SK-N-SH (cell line): ENCODE data around the gene FA2H. TPM values are rescaled to one million over a fixed set of nuclear protein-coding genes. Genes with fewer than 3 reads are reported as not detected.

Experiments
- CTCF ChIA-PET: fragments of 300-600, 350-600 bp; formaldehyde crosslinking; extraction: SDS; loops from one replicate; lab custom pipeline; 2021; lab: Yijun Ruan, JAX
- POLR2A ChIA-PET: fragments of 350-600 bp; sonication (Branson Sonifier 250); formaldehyde crosslinking; extraction: SDS; loops from one replicate; lab custom pipeline; 2020; ENCODE audit warnings: antibody characterized with exemption, inconsistent platforms; lab: Yijun Ruan, JAX
- DNase-seq: peaks from one replicate; pipeline ENCODE4 v3.0.0; 2012
- H2AFZ ChIP-seq: fragments of 200-600 bp; sonication (generic); 2 replicates; pipeline ENCODE4 v1.8.1; 2016; ENCODE audit warnings: antibody characterized with exemption, mild to moderate bottlenecking, low read depth
- H3F3A ChIP-seq: fragments of 200-600 bp; sonication (generic); replicated peaks from 2 replicates; pipeline ENCODE3; 2016; ENCODE audit warnings: antibody characterized with exemption, mild to moderate bottlenecking; ENCODE audit not compliant: insufficient read depth
- H3K27ac ChIP-seq, 2 experiments: fragments of 200-500 bp in 1 of 2; fragments of 200-600 bp in 1 of 2; sonication (Bioruptor generic) in 1 of 2; sonication (generic), shearing (Covaris generic) in 1 of 2; 2 replicates each; pipeline versions ENCODE4 v1.5.1 to v1.6.1; 2014 to 2016; ENCODE audit warnings: low read depth in 2 of 2, inconsistent platforms in 1 of 2, low read length in 1 of 2, mild to moderate bottlenecking in 1 of 2, mixed read lengths in 1 of 2
- H3K27me3 ChIP-seq: fragments of 200-600 bp; sonication (generic), shearing (Covaris generic); 2 replicates; pipeline ENCODE4 v1.6.1; 2016; ENCODE audit warnings: mixed run types; ENCODE audit not compliant: insufficient read depth
- H3K36me3 ChIP-seq, 2 experiments: fragments of 200-500 bp in 1 of 2; fragments of 200-600 bp in 1 of 2; sonication (Bioruptor generic) in 1 of 2; sonication (generic) in 1 of 2; replicated peaks in 1 of 2; 2 replicates each; pipeline versions ENCODE3 to v1.5.1; 2014 to 2016; ENCODE audit warnings: low read length in 1 of 2, mild to moderate bottlenecking in 1 of 2; ENCODE audit not compliant: insufficient read depth in 2 of 2, control insufficient read depth in 1 of 2
- H3K4me1 ChIP-seq, 2 experiments: fragments of 200-500 bp in 1 of 2; fragments of 200-600 bp in 1 of 2; sonication (Bioruptor generic) in 1 of 2; sonication (generic), shearing (Covaris generic) in 1 of 2; 2 replicates each; pipeline versions ENCODE4 v1.5.1 to v1.6.1; 2014 to 2016; ENCODE audit warnings: low read depth in 1 of 2, low read length in 1 of 2, mixed run types in 1 of 2; ENCODE audit not compliant: insufficient read depth in 2 of 2, control insufficient read depth in 1 of 2
- H3K4me2 ChIP-seq: fragments of 200-600 bp; sonication (generic), shearing (Covaris generic); 2 replicates; pipeline ENCODE4 v1.6.1; 2017; ENCODE audit warnings: mixed run types
- H3K4me3 ChIP-seq, 2 experiments: fragments of 200-500 bp in 1 of 2; fragments of 200-600 bp in 1 of 2; sonication (Bioruptor generic) in 1 of 2; sonication (generic), shearing (Covaris generic) in 1 of 2; 2 replicates each; pipeline versions ENCODE4 v1.5.1 to v1.8.1; 2014 to 2016; ENCODE audit warnings: low read depth in 2 of 2, inconsistent platforms in 1 of 2, low read length in 1 of 2, mild to moderate bottlenecking in 1 of 2, mixed read lengths in 1 of 2, moderate library complexity in 1 of 2
- H3K79me2 ChIP-seq: fragments of 200-600 bp; sonication (generic); 2 replicates; pipeline ENCODE4 v1.8.1; 2017; ENCODE audit warnings: mild to moderate bottlenecking; ENCODE audit not compliant: insufficient read depth
- H3K9ac ChIP-seq: fragments of 200-600 bp; sonication (generic); 2 replicates; pipeline ENCODE4 v1.6.1; 2017; ENCODE audit warnings: mixed run types
- H3K9me2 ChIP-seq: fragments of 200-600 bp; sonication (generic); 2 replicates; pipeline ENCODE4 v1.6.1; 2017; ENCODE audit warnings: mixed run types
- H3K9me3 ChIP-seq: fragments of 200-600 bp; sonication (generic); 2 replicates; pipeline ENCODE4 v1.6.1; 2017; ENCODE audit warnings: mixed run types, mild to moderate bottlenecking, moderate library complexity
- H4K20me1 ChIP-seq: fragments of 200-600 bp; sonication (generic); 2 replicates; pipeline ENCODE4 v1.6.1; 2017; ENCODE audit warnings: mild to moderate bottlenecking, mixed run types; ENCODE audit not compliant: insufficient read depth
- ELF1 ChIP-seq: IDR thresholded peaks from 2 replicates; pipeline ENCODE4 v1.4.0; 2012
- EZH2phosphoT487 ChIP-seq: fragments of 200-600 bp; sonication (generic); IDR thresholded peaks from 2 replicates; pipeline ENCODE4 v1.6.1; 2017; ENCODE audit warnings: low read depth, mixed run types, mild to moderate bottlenecking, antibody characterized with exemption, moderate library complexity, borderline replicate concordance
- FOXM1 ChIP-seq: IDR thresholded peaks from 2 replicates; pipeline ENCODE4 v1.4.0; 2012; ENCODE audit warnings: low read depth, mild to moderate bottlenecking
- GATA2 ChIP-seq: sonication (generic); formaldehyde crosslinking; IDR thresholded peaks from 2 replicates; pipeline ENCODE4 v1.5.0; 2020; ENCODE audit warnings: mild to moderate bottlenecking, missing genetic modification reagents
- IRF3 ChIP-seq: fragments of 150-350 bp; IDR thresholded peaks from 2 replicates; pipeline ENCODE4 v1.6.1; 2016; ENCODE audit warnings: mild to moderate bottlenecking, low read depth, low read length
- MEF2A ChIP-seq: IDR thresholded peaks from 2 replicates; pipeline ENCODE4 v1.4.0; 2012; ENCODE audit warnings: low read depth, borderline replicate concordance
- NFIC ChIP-seq: IDR thresholded peaks from 2 replicates; pipeline ENCODE4 v1.4.0; 2012; ENCODE audit warnings: borderline replicate concordance
- NRF1 ChIP-seq: IDR thresholded peaks from 2 replicates; pipeline ENCODE4 v1.6.1; 2012; ENCODE audit warnings: low read depth, mild to moderate bottlenecking, low read length
- POLR2AphosphoS5 ChIP-seq: IDR thresholded peaks from 2 replicates; pipeline ENCODE4 v1.6.1; 2012; ENCODE audit warnings: low read depth, low read length
- RAD21 ChIP-seq: IDR thresholded peaks from 2 replicates; pipeline ENCODE4 v1.6.1; 2012; ENCODE audit warnings: mild to moderate bottlenecking, low read length
- RCOR1 ChIP-seq: fragments of 150-350 bp; IDR thresholded peaks from 2 replicates; pipeline ENCODE4 v1.6.1; 2017; ENCODE audit warnings: antibody characterized with exemption, low read length
- REST ChIP-seq: IDR thresholded peaks from 2 replicates; pipeline ENCODE4 v1.6.1; 2012; ENCODE audit warnings: mild to moderate bottlenecking, low read depth, low read length, moderate library complexity
- RXRA ChIP-seq: IDR thresholded peaks from 2 replicates; pipeline ENCODE4 v1.4.0; 2012; ENCODE audit warnings: low read depth, mild to moderate bottlenecking, borderline replicate concordance
- SIN3A ChIP-seq: IDR thresholded peaks from 2 replicates; pipeline ENCODE4 v1.6.1; 2012; ENCODE audit warnings: low read depth, mild to moderate bottlenecking, low read length, moderate library complexity, borderline replicate concordance
- TCF12 ChIP-seq: IDR thresholded peaks from 2 replicates; pipeline ENCODE4 v1.4.0; 2012
- TEAD4 ChIP-seq: IDR thresholded peaks from 2 replicates; pipeline ENCODE4 v1.4.0; 2012; ENCODE audit warnings: mild to moderate bottlenecking, borderline replicate concordance; ENCODE audit not compliant: insufficient read depth
- YY1 ChIP-seq: IDR thresholded peaks from 2 replicates; pipeline ENCODE4 v1.4.0; 2012; ENCODE audit warnings: low read depth, mild to moderate bottlenecking
- ZBTB33 ChIP-seq: IDR thresholded peaks from 2 replicates; pipeline ENCODE4 v1.4.0; 2012; ENCODE audit warnings: low read depth, borderline replicate concordance
- WGBS: methylation state at CpG from one replicate; pipeline ENCODE4 v1.1.6; 2017; ENCODE audit warnings: low lambda C conversion rate; 5-methylcytosine and 5-hydroxymethylcytosine counted together
- polyA plus RNA-seq, 3 experiments: library from polyadenylated mRNA; depleted of rRNA; stranded (reverse); fragments of >200 nt; gene quantifications; 2 replicates each; pipeline ENCODE4 v1.2.3, GENCODE V29; 2012
- TF ChIP-seq, protein P1 (sequence below): IDR thresholded peaks from 2 replicates; pipeline ENCODE4; 2012

Gene FA2H
- polyA plus RNA-seq, 1 of the 3 experiments (the other 2 are of a cell fraction), result not detected

GRCh38 chr16:74742051-74742481 is 32.6 kb downstream of the FA2H start:
- no peaks in the 10 kb centered on the region for H3K79me2 ChIP-seq
- H3K9me2 ChIP-seq, result no peaks in the 10 kb centered on the region
- H3K36me3 ChIP-seq, result no peaks in the 10 kb centered on the region
- WGBS, result 53% methylated on average over 10 of the region's 10 CpGs
- H4K20me1 ChIP-seq, result no peaks in the 10 kb centered on the region
- no peaks in the 10 kb centered on the region for H3K9me3 ChIP-seq
- H3K4me1 ChIP-seq, result peaks cover 0 to 3% of the 10 kb centered on the region in 2 experiments; a peak in 1 of 4 replicates
- H3K9ac ChIP-seq, result no peak overlapping the region
- H3K27ac ChIP-seq, result no peak overlapping the region
- CTCF ChIA-PET, result interaction anchor here (1.4 kb wide), 1 partner anchor 33 kb away, joined by 3 read pairs; the partner anchor contains the start of gene FA2H
- TF ChIP-seq, protein P1, sequence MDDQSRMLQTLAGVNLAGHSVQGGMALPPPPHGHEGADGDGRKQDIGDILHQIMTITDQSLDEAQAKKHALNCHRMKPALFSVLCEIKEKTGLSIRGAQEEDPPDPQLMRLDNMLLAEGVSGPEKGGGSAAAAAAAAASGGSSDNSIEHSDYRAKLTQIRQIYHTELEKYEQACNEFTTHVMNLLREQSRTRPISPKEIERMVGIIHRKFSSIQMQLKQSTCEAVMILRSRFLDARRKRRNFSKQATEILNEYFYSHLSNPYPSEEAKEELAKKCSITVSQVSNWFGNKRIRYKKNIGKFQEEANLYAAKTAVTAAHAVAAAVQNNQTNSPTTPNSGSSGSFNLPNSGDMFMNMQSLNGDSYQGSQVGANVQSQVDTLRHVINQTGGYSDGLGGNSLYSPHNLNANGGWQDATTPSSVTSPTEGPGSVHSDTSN, result no peak
- TF ChIP-seq RCOR1 (no peak), EZH2phosphoT487 (no peak), REST (no peak), SIN3A (no peak), FOXM1 (no peak), TCF12 (no peak), RAD21 (no peak)
- POLR2A ChIA-PET, result no interaction called here
- no peaks in the 10 kb centered on the region for H3K27me3 ChIP-seq
- H3K4me2 ChIP-seq, result no peak overlapping the region
- no peak for DNase-seq
- H2AFZ ChIP-seq, result no peak overlapping the region
- H3F3A ChIP-seq, result no peaks in the 10 kb centered on the region
- no peak overlapping the region for H3K4me3 ChIP-seq

DNA sequence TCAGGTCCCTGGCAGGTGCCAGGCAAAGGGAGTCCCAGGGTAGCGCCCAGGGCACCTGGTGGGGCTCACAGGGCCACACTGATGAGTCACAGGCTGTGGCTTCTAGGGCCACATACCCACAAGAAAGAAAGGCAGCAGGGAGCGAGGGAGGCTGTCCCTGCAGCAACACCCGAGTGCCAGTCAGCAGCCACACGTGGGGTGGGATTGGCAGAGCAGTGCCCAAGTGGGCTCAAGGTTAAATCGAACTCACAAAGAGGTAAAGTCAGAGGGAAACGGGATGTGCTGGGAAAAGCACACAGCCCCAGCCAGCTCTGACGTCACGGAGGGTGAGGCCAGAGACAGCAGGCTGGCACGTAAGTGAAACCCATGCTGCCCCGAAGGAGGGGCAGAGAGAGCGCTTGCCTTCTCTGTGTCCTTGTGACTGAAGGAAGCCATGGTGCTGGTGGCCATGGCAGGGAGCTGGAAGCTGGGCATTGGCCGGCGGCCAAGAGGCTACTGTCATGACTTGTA is 33.8 kb downstream of the FA2H start:
- 60% methylated on average over 13 of the region's 13 CpGs for WGBS
- no peak overlapping the region for H3K4me3 ChIP-seq
- no peak for DNase-seq
- H3F3A ChIP-seq, result no peaks in the 10 kb centered on the region
- ChIA-PET POLR2A (no interaction called here), CTCF (interaction anchor here (1.3 to 1.4 kb wide), 2 partner anchors 9 to 34 kb away, joined by 3 to 6 read pairs; partner anchors contain the start of gene FA2H)
- H4K20me1 ChIP-seq, result no peaks in the 10 kb centered on the region
- no peak overlapping the region for H3K27ac ChIP-seq
- H3K36me3 ChIP-seq, result no peaks in the 10 kb centered on the region
- H3K4me1 ChIP-seq, result peaks cover 0 to 9% of the 10 kb centered on the region in 2 experiments; a peak in 1 of 4 replicates
- H3K4me2 ChIP-seq, result no peak overlapping the region
- no peaks in the 10 kb centered on the region for H3K9me2 ChIP-seq
- no peaks in the 10 kb centered on the region for H3K27me3 ChIP-seq
- no peak overlapping the region for H2AFZ ChIP-seq
- no peaks in the 10 kb centered on the region for H3K9me3 ChIP-seq
- no peaks in the 10 kb centered on the region for H3K79me2 ChIP-seq
- H3K9ac ChIP-seq, result no peak overlapping the region
- TF ChIP-seq YY1, result no peak
- no peak for TF ChIP-seq NRF1
- TF ChIP-seq EZH2phosphoT487, result no peak
- TF ChIP-seq NFIC, result no peak
- TF ChIP-seq RCOR1, result no peak
- no peak for TF ChIP-seq RXRA
- TF ChIP-seq TEAD4, result no peak
- no peak for TF ChIP-seq MEF2A
- TF ChIP-seq GATA2 (CRISPR knock-in tag), result no peak
- TF ChIP-seq, protein P1, result no peak
- TF ChIP-seq POLR2AphosphoS5, result no peak
- TF ChIP-seq FOXM1, result no peak
- TF ChIP-seq ELF1, result no peak
- TF ChIP-seq IRF3, result no peak
- no peak for TF ChIP-seq ZBTB33
